ENCODE results near the gene ATAD3B.
"Not testable (repeated sequence)": the region's sequence is repeated elsewhere in the genome, so short reads cannot be mapped to it uniquely, and the experiment has no call there.

Gene ATAD3B

DNA sequence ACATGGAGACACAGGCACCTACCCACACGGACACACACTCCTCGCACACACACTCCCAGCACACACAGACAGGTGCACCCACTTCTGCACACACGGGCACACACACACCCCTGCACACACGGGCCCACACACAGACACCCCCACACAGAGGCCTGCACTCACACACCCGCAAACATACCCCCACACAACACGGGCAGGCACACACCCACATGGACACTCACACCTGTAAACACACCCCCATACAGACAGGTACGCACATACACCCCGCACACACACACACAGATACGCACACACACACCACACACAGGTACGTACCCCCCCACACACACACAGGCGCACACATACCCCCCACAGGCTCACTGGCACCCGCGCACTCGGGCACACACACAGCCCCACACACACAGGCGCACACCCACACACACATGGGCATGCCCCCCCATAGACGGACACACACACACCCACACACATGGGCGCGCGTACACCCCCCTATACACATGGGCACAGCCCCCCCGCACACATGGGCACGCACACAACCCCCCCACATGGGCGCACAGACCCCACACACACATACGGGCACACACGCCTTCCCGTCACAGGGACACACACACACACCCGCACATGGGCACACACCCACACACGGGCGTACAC, 46.5 kb downstream of the ATAD3B start:
- TF ChIP-seq CTCF (IDR thresholded peaks at IDR 0.05; ENCODE audit: low read length, missing control alignments), result no peak
- no peak for DNase-seq (ENCODE audit: low read depth)
- no peak overlapping the region for H3K4me3 ChIP-seq (replicated peaks; ENCODE audit: low read depth, low read length)

GRCh38 chr1:1518621-1519007, 47.0 kb downstream of the ATAD3B start:
- DNase-seq (ENCODE audit: low read depth); H3K4me3 ChIP-seq (replicated peaks; ENCODE audit: low read depth, low read length): not testable (repeated sequence)

GRCh38 chr1:1519805-1520505, 48.4 kb downstream of the ATAD3B start:
- DNase-seq (ENCODE audit: low read depth); H3K4me3 ChIP-seq (replicated peaks; ENCODE audit: low read depth, low read length): not testable (repeated sequence)

GRCh38 chr1:1521331-1521730, 49.8 kb downstream of the ATAD3B start:
- TF ChIP-seq CTCF (IDR thresholded peaks at IDR 0.05; ENCODE audit: low read length, missing control alignments), result no peak
- DNase-seq (ENCODE audit: low read depth), result no peak
- H3K4me3 ChIP-seq (replicated peaks; ENCODE audit: low read depth, low read length), result no peak overlapping the region

DNA sequence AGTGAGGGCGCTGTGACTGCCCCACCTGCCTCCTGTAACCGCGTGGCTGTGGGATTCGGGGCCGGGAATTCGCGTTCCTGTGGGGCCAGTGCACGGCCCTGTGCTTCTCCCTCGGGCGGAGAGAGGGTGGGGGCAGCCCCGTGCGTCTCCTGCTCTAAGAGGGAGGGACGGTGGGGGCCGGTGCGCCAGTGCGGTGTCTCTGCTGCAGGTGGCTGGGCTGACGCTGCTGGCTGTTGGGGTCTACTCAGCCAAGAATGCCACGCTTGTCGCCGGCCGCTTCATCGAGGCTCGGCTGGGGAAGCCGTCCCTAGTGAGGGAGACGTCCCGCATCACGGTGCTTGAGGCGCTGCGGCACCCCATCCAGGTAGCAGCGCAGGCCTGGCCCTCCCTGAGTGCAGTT, 51.0 kb downstream of the ATAD3B start:
- not testable (repeated sequence) for DNase-seq (ENCODE audit: low read depth); H3K4me3 ChIP-seq (replicated peaks; ENCODE audit: low read depth, low read length)

DNA sequence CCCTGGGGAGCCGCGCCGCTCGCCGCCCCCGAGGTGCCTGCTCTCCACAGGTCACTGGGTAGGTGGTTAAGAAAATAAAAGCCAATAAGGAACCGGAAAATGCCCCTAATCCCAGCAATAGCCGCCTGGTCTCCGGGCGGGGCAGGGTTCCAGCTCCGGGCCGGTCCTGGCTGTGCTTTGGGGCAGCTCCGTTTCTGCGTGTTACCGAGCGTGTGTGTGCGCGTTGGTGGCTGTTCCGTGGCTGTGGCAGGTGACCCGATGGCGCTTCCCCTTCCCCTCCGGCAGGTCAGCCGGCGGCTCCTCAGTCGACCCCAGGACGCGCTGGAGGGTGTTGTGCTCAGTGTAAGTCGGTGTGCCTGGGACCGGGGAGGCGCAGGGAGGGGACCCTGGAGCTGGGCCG, 51.7 kb downstream of the ATAD3B start:
- H3K4me3 ChIP-seq (replicated peaks; ENCODE audit: low read depth, low read length); DNase-seq (ENCODE audit: low read depth): not testable (repeated sequence)

DNA sequence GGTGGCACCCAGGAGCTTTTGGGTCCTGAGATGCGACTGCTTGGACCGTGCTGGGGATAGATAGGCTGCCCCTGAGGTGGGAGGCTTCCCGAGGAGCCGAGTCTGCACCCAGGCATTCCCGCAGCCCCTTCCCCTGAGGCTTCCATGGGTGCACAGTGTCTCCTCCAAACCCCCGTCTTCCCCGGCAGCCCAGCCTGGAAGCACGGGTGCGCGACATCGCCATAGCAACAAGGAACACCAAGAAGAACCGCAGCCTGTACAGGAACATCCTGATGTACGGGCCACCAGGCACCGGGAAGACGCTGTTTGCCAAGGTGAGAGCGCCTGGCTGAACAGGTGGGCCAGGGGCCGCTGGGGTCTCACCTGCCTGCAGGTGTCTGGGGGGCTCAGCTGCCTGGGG, 52.1 kb downstream of the ATAD3B start:
- DNase-seq (ENCODE audit: low read depth); H3K4me3 ChIP-seq (replicated peaks; ENCODE audit: low read depth, low read length): not testable (repeated sequence)

GRCh38 chr1:1524750-1525383, 53.3 kb downstream of the ATAD3B start:
- not testable (repeated sequence) for DNase-seq (ENCODE audit: low read depth); H3K4me3 ChIP-seq (replicated peaks; ENCODE audit: low read depth, low read length)

DNA sequence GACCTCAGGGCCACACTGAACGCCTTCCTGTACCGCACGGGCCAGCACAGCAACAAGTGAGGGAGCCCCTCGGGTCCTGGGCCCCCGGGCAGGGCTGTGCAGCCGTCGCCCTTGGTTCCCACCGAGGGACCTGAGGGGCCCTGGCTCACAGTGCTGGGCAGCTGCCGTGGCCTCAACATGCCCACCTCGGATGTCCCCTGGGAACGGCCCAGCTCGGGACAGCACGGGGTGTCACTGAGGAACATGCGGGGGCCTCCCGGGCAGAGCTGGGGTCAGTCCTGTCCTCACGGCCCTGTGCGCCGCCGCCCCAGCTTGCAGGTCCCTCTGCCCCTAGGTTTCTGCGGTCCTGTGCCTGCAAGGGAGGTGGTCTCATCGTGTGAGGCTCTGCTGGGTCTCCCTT, 54.9 kb downstream of the ATAD3B start:
- not testable (repeated sequence) for DNase-seq (ENCODE audit: low read depth); H3K4me3 ChIP-seq (replicated peaks; ENCODE audit: low read depth, low read length)

DNA sequence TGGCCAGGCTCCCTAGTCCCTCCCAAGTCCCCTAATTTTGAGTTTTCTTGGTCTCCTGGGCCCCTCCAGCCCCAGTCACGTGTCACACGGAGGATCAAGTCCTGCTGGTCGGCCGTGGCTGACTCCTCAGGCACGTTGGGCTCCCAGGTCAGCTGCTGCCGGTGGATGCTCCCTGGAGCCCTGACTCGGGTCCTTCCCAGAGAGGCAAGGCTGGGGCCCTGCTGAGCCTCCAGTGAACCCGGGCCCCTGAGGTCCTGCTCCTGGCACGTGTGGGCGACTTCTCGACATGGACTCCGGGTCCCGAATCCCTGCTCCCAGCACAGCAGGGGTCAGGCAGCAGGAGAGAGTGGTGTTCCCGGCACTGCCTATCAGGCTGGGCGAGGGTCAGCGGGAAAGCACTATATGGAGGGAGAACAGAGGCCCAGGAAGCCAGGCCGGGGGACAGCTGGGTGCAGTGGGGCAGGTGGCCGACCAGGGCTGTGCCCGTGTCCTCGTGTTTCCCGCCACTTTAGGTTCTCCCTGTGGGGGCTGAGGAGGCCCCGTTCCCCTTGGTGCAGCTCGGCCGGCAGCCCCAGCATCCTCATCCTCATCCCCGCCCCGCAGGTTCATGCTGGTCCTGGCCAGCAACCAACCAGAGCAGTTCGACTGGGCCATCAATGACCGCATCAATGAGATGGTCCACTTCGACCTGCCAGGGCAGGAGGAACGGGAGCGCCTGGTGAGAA, 55.7 kb downstream of the ATAD3B start:
- no peak overlapping the region for H3K4me3 ChIP-seq (replicated peaks; ENCODE audit: low read depth, low read length)
- DNase-seq (ENCODE audit: low read depth), result no peak
- no peak for TF ChIP-seq CTCF (IDR thresholded peaks at IDR 0.05; ENCODE audit: low read length, missing control alignments)
